H9 (cell line): ENCODE measurements around the gene TIAM1. TPM values are rescaled to one million over a fixed set of nuclear protein-coding genes. Genes with fewer than 3 reads are reported as not detected.

Source experiments
- DNase-seq: peaks from one replicate; pipeline ENCODE4 v3.0.0-alpha.2; 2017
- H2AFZ ChIP-seq: one replicate; pipeline ENCODE4 v1.6.1; 2013; ENCODE audit warnings: mild to moderate bottlenecking, low read length, control low read depth, moderate library complexity
- H2AK5ac ChIP-seq: 2 replicates; pipeline ENCODE4 v1.6.1; 2013; ENCODE audit warnings: low read length, control low read depth, mixed read lengths; ENCODE audit not compliant: insufficient read length
- H2BK120ac ChIP-seq: one replicate; pipeline ENCODE4 v1.6.1; 2013; ENCODE audit warnings: low read depth, mild to moderate bottlenecking, low read length, control low read depth, inconsistent platforms; ENCODE audit not compliant: poor library complexity, severe bottlenecking
- H2BK12ac ChIP-seq: 2 replicates; pipeline ENCODE4 v1.6.1; 2013; ENCODE audit warnings: low read length, control low read depth, mixed read lengths, low read depth; ENCODE audit not compliant: insufficient read length
- H2BK15ac ChIP-seq: 2 replicates; pipeline ENCODE4 v1.6.1; 2013; ENCODE audit warnings: low read depth, low read length, control low read depth
- H2BK20ac ChIP-seq: one replicate; pipeline ENCODE4 v1.6.1; 2013; ENCODE audit warnings: low read depth, mild to moderate bottlenecking, low read length, control low read depth, inconsistent platforms; ENCODE audit not compliant: poor library complexity, severe bottlenecking
- H2BK5ac ChIP-seq: 2 replicates; pipeline ENCODE4 v1.6.1; 2013; ENCODE audit warnings: low read length, control low read depth, mixed read lengths; ENCODE audit not compliant: insufficient read length
- H3K14ac ChIP-seq: 2 replicates; pipeline ENCODE4 v1.6.1; 2013; ENCODE audit warnings: low read length, control low read depth; ENCODE audit not compliant: insufficient read depth
- H3K18ac ChIP-seq: 2 replicates; pipeline ENCODE4 v1.6.1; 2013; ENCODE audit warnings: low read depth, mild to moderate bottlenecking, mixed read lengths, low read length, control low read depth; ENCODE audit not compliant: insufficient read length
- H3K23ac ChIP-seq: 2 replicates; pipeline ENCODE4 v1.6.1; 2013; ENCODE audit warnings: low read length, control low read depth, mixed read lengths, low read depth; ENCODE audit not compliant: insufficient read length
- H3K23me2 ChIP-seq: 2 replicates; pipeline ENCODE4 v1.6.1; 2013; ENCODE audit warnings: low read depth, mild to moderate bottlenecking, mixed read lengths, low read length, control low read depth; ENCODE audit not compliant: insufficient read length, poor library complexity, severe bottlenecking
- H3K27ac ChIP-seq: 2 replicates; pipeline ENCODE4 v1.5.1; 2013; ENCODE audit warnings: low read length, control low read depth, mixed read lengths, low read depth; ENCODE audit not compliant: insufficient read length
- H3K27me3 ChIP-seq: 2 replicates; pipeline ENCODE4 v1.6.1; 2013; ENCODE audit warnings: low read length, control low read depth, inconsistent platforms; ENCODE audit not compliant: insufficient read depth
- H3K4ac ChIP-seq: 2 replicates; pipeline ENCODE4 v1.6.1; 2013; ENCODE audit warnings: low read depth, mild to moderate bottlenecking, control low read depth, inconsistent platforms, low read length, moderate library complexity
- H3K4me1 ChIP-seq: 2 replicates; pipeline ENCODE4 v1.6.1; 2013; ENCODE audit warnings: low read length, control low read depth, inconsistent platforms; ENCODE audit not compliant: insufficient read depth
- H3K4me2 ChIP-seq: 2 replicates; pipeline ENCODE4 v1.6.1; 2013; ENCODE audit warnings: low read length, control low read depth, mixed read lengths; ENCODE audit not compliant: insufficient read length, insufficient read depth
- H3K56ac ChIP-seq: 2 replicates; pipeline ENCODE4 v1.6.1; 2013; ENCODE audit warnings: low read depth, mild to moderate bottlenecking, mixed read lengths, low read length, control low read depth; ENCODE audit not compliant: insufficient read length
- H3K79me1 ChIP-seq: 2 replicates; pipeline ENCODE4 v1.6.1; 2013; ENCODE audit warnings: low read depth, mild to moderate bottlenecking, moderate library complexity, low read length, control low read depth, inconsistent platforms; ENCODE audit not compliant: insufficient read depth, poor library complexity, severe bottlenecking
- H3K79me2 ChIP-seq: 2 replicates; pipeline ENCODE4 v1.6.1; 2013; ENCODE audit warnings: low read length, control low read depth, inconsistent platforms; ENCODE audit not compliant: insufficient read depth
- H3K9ac ChIP-seq: 2 replicates; pipeline ENCODE4 v1.6.1; 2013; ENCODE audit warnings: low read length, control low read depth, mixed read lengths; ENCODE audit not compliant: insufficient read length; ENCODE audit errors: extremely low read depth
- H3K9me3 ChIP-seq: one replicate; pipeline ENCODE4 v1.6.1; 2013; ENCODE audit warnings: low read depth, low read length, inconsistent platforms; ENCODE audit not compliant: control insufficient read depth
- H3T11ph ChIP-seq: one replicate; pipeline ENCODE4 v1.6.1; 2013; ENCODE audit warnings: mild to moderate bottlenecking, low read length, control low read depth, inconsistent platforms
- H4K20me1 ChIP-seq: one replicate; pipeline ENCODE4 v1.6.1; 2013; ENCODE audit not compliant: control insufficient read depth, insufficient read length, insufficient read depth
- H4K5ac ChIP-seq: 2 replicates; pipeline ENCODE4 v1.6.1; 2013; ENCODE audit warnings: low read depth, mild to moderate bottlenecking, mixed read lengths, low read length, control low read depth; ENCODE audit not compliant: insufficient read length
- H4K8ac ChIP-seq: replicated peaks from 2 replicates; pipeline ENCODE4 v1.6.1; 2013; ENCODE audit warnings: low read length, control low read depth, mixed read lengths, low read depth; ENCODE audit not compliant: insufficient read length
- H4K91ac ChIP-seq: 2 replicates; pipeline ENCODE4 v1.6.1; 2013; ENCODE audit warnings: low read depth, mild to moderate bottlenecking, moderate library complexity, mixed read lengths, low read length, control low read depth; ENCODE audit not compliant: insufficient read length
- H3K27ac Mint-ChIP-seq, 3 experiments: 2 replicates in 2 of 3; 3 replicates in 1 of 3; pipeline ENCODE4 v1.8.0; 2020 to 2021; ENCODE audit warnings: mixed read lengths in 3 of 3, mild to moderate bottlenecking in 1 of 3, moderate library complexity in 1 of 3
- H3K27me3 Mint-ChIP-seq: 2 replicates; pipeline ENCODE4 v1.8.0; 2021; ENCODE audit warnings: low read depth, mild to moderate bottlenecking, moderate library complexity, mixed read lengths
- H3K36me3 Mint-ChIP-seq, 3 experiments: 2 replicates in 2 of 3; 3 replicates in 1 of 3; pipeline ENCODE4 v1.8.0; 2020 to 2021; ENCODE audit warnings: low read depth in 3 of 3, mixed read lengths in 3 of 3; ENCODE audit not compliant: insufficient read depth in 1 of 3
- H3K4me1 Mint-ChIP-seq, 2 experiments: 2 replicates each; pipeline ENCODE4 v1.8.0; 2020; ENCODE audit warnings: mixed read lengths in 2 of 2
- H3K4me3 Mint-ChIP-seq, 2 experiments: 2 replicates in 1 of 2; 3 replicates in 1 of 2; pipeline ENCODE4 v1.8.0; 2020 to 2021; ENCODE audit warnings: mild to moderate bottlenecking in 2 of 2, mixed read lengths in 2 of 2, moderate library complexity in 1 of 2
- H3K9me3 Mint-ChIP-seq, 2 experiments: 2 replicates in 1 of 2; 3 replicates in 1 of 2; pipeline ENCODE4 v1.8.0; 2020; ENCODE audit warnings: mild to moderate bottlenecking in 2 of 2, mixed read lengths in 2 of 2, moderate library complexity in 1 of 2
- WGBS: extraction: QIAGEN DNeasy Blood & Tissue Kit; methylation state at CpG from one replicate; pipeline ENCODE4 v1.1.7; 2013; ENCODE audit warnings: missing lambda C conversion rate, low lambda C conversion rate, mixed read lengths; ENCODE audit not compliant: insufficient read length; ENCODE audit errors: extremely low coverage; 5-methylcytosine and 5-hydroxymethylcytosine counted together
- total RNA-seq: library from RNA; stranded (reverse); gene quantifications from 2 replicates; pipeline ENCODE4 v1.2.1, GENCODE V29; 2021
- TF ChIP-seq, protein P1 (sequence below): fragments of 200-600 bp; sonication (generic); conservative IDR thresholded peaks from 3 replicates; pipeline ENCODE4 v1.8.0; 2021; ENCODE audit warnings: antibody characterized with exemption, mild to moderate bottlenecking

The TIAM1 gene
- total RNA-seq, 1 experiment from 2014 or later, result 23.1 TPM

DNA sequence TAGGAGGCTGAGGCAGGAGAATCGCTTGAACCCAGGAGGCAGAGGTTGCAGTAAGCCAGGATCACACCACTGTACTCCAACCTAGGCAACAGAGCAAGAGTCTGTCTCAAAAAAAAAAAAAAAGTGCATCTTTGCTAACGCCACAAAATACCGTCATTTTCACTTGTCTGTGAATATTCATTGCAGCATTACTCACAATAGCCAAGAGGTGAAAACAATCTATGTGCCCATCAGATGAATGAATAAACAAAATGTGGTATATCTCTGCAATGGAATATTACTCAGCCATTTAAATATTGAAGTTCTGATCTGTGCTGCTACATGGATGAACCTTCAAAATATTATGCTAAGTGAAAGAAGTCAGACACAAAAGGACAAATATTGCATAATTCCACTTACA is 7.9 kb upstream of the TIAM1 start:
- H3K4me1 ChIP-seq, result no peaks in the 10 kb centered on the region
- H3K27ac ChIP-seq, result no peak overlapping the region
- Mint-ChIP-seq H3K36me3 (no peaks in the 10 kb centered on the region), H3K27me3 (no peaks in the 10 kb centered on the region), H3K4me1 (peaks cover 3 to 7% of the 10 kb centered on the region in 2 experiments; a peak in 3 of 4 replicates), H3K4me3 (no peak overlapping the region), H3K9me3 (no peaks in the 10 kb centered on the region), H3K27ac (no peak overlapping the region)
- no peak overlapping the region for H4K8ac ChIP-seq
- H2AK5ac ChIP-seq, result no peak overlapping the region
- WGBS, result no CpG with 5 or more reads among the region's 3 CpGs
- H3K79me2 ChIP-seq, result no peaks in the 10 kb centered on the region
- H3K18ac ChIP-seq, result no peak overlapping the region
- no peak overlapping the region for H2BK15ac ChIP-seq
- no peak overlapping the region for H2BK20ac ChIP-seq
- H3K23me2 ChIP-seq, result no peaks in the 10 kb centered on the region
- no peak overlapping the region for H3K14ac ChIP-seq
- H3K79me1 ChIP-seq, result no peaks in the 10 kb centered on the region
- H4K5ac ChIP-seq, result no peak overlapping the region
- H3K4ac ChIP-seq, result no peak overlapping the region
- H2BK5ac ChIP-seq, result no peak overlapping the region
- H2AFZ ChIP-seq, result no peak overlapping the region
- no peaks in the 10 kb centered on the region for H3K9me3 ChIP-seq
- no peak overlapping the region for H2BK120ac ChIP-seq
- no peak overlapping the region for H3K9ac ChIP-seq
- no peak overlapping the region for H3T11ph ChIP-seq
- H3K4me2 ChIP-seq, result no peak overlapping the region
- no peak overlapping the region for H2BK12ac ChIP-seq
- no peak for DNase-seq
- H4K91ac ChIP-seq, result no peak overlapping the region
- no peak overlapping the region for H3K56ac ChIP-seq
- H4K20me1 ChIP-seq, result peaks cover 2% of the 10 kb centered on the region
- no peak overlapping the region for H3K23ac ChIP-seq
- TF ChIP-seq, protein P1, sequence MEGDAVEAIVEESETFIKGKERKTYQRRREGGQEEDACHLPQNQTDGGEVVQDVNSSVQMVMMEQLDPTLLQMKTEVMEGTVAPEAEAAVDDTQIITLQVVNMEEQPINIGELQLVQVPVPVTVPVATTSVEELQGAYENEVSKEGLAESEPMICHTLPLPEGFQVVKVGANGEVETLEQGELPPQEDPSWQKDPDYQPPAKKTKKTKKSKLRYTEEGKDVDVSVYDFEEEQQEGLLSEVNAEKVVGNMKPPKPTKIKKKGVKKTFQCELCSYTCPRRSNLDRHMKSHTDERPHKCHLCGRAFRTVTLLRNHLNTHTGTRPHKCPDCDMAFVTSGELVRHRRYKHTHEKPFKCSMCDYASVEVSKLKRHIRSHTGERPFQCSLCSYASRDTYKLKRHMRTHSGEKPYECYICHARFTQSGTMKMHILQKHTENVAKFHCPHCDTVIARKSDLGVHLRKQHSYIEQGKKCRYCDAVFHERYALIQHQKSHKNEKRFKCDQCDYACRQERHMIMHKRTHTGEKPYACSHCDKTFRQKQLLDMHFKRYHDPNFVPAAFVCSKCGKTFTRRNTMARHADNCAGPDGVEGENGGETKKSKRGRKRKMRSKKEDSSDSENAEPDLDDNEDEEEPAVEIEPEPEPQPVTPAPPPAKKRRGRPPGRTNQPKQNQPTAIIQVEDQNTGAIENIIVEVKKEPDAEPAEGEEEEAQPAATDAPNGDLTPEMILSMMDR, result no peak
- no peaks in the 10 kb centered on the region for H3K27me3 ChIP-seq
